Transverse colon (tissue), 4 donors: ENCODE data around the gene C3AR1. TPM values are rescaled to one million over a fixed set of nuclear protein-coding genes. Genes with fewer than 3 reads are reported as not detected.
"Not testable (repeated sequence)": the region's sequence is repeated elsewhere in the genome, so short reads cannot be mapped to it uniquely, and the experiment has no call there.

ENCODE experiments used
- DNase-seq: peaks from one replicate; pipeline ENCODE4 v3.0.0-alpha.2; 2019
- H3K27ac ChIP-seq, 4 donors: fragments of 200-600 bp; sonication (generic); 2 replicates each; pipeline ENCODE4 v1.5.1; 2016 to 2018; ENCODE audit warnings: inconsistent platforms in 4 of 4
- H3K27me3 ChIP-seq: fragments of 200-600 bp; sonication (generic); 2 replicates; pipeline ENCODE4 v1.5.1; 2017; ENCODE audit warnings: inconsistent platforms
- H3K36me3 ChIP-seq, 4 donors: fragments of 200-600 bp; sonication (generic); 2 replicates each; pipeline ENCODE4 v1.5.1; 2017 to 2019; ENCODE audit warnings: inconsistent platforms in 4 of 4
- H3K4me1 ChIP-seq, 4 donors: fragments of 200-600 bp; sonication (generic); 2 replicates each; pipeline ENCODE4 v1.5.1; 2017 to 2020; ENCODE audit warnings: inconsistent platforms in 4 of 4
- H3K4me3 ChIP-seq, 4 donors: fragments of 200-600 bp; sonication (generic); 1 replicate in 1 of 4; 2 replicates in 3 of 4; pipeline versions ENCODE4 v1.5.1 to v1.6.1; 2017 to 2019; ENCODE audit warnings: inconsistent platforms in 4 of 4
- H3K9me3 ChIP-seq, 2 donors: fragments of 200-600 bp; sonication (generic); 2 replicates each; pipeline ENCODE4 v1.5.1; 2017 to 2019; ENCODE audit warnings: inconsistent platforms in 2 of 2
- CTCF ChIP-seq, 5 experiments: fragments of 200-600 bp in 3 of 5; fragments of 450-650 bp in 2 of 5; sonication (generic) in 3 of 5; IDR thresholded peaks; 1 replicate in 2 of 5; 2 replicates in 3 of 5; pipeline ENCODE4 v1.5.1; 2016 to 2017; ENCODE audit warnings: antibody characterized with exemption in 5 of 5, inconsistent platforms in 3 of 5, mild to moderate bottlenecking in 2 of 5, moderate library complexity in 1 of 5
- EP300 ChIP-seq: sonication (generic); formaldehyde crosslinking; IDR thresholded peaks from one replicate; pipeline ENCODE4 v1.6.1; 2017; ENCODE audit warnings: antibody characterized with exemption, low read depth
- POLR2A ChIP-seq: fragments of 450-650 bp; IDR thresholded peaks from one replicate; pipeline ENCODE4 v1.6.1; 2016; ENCODE audit warnings: antibody characterized with exemption, mild to moderate bottlenecking, moderate library complexity
- POLR2AphosphoS5 ChIP-seq, 3 donors: sonication (generic); formaldehyde crosslinking; IDR thresholded peaks; one replicate each; pipeline ENCODE4 v1.6.1; 2016; ENCODE audit warnings: antibody characterized with exemption in 3 of 3
- WGBS, 2 donors: methylation state at CpG; one replicate each; pipeline ENCODE4 v1.1.5; 2018; ENCODE audit warnings: low coverage in 1 of 2; 5-methylcytosine and 5-hydroxymethylcytosine counted together
- in situ Hi-C, 4 donors: fragments of 200-750 bp; cut with MboI; loops; one replicate each; pipeline versions ENCODE4 v1.15.0 to v1.15.1; 2017; ENCODE audit warnings: low sequenced_read_pairs in 3 of 4, low pct_ligation_motif_present in 1 of 4, low pct_unique_long_range_greater_than_20kb in 1 of 4
- intact Hi-C: fragments of 100-400 bp; cut with DNase I; formaldehyde crosslinking; loops from one replicate; pipeline ENCODE4 v1.15.1; 2023; ENCODE audit warnings: low total_unique reads
- total RNA-seq, 4 donors: library from RNA; depleted of rRNA; stranded (reverse); fragments of >200 nt; gene quantifications; one replicate each; pipeline ENCODE4 v1.1.0, GENCODE V29; 2016

C3AR1 gene
- total RNA-seq, 4 donors from 2014 or later = 2.4 to 9.4 (median 3.6) TPM

DNA sequence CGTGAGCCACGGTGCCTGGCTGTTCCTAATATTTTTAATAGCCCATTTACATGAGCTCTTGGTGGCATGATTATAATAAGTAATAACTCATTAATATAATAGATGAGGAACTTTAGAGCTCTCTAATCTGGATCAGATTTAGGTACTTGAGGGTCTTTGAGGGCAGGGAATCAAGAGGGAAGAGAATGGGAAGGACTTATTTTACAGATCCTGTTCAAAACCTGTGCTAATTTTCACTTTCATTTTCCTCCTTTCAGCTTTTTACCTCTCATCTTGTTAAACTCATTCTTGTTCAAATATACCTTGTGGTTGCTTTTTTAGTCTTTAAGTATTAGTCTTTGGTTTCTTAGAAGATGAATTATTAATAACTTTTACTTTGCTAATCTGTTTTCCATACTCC lies 21.5 kb upstream of the C3AR1 start:
- TF ChIP-seq EP300 (no peak), CTCF (IDR thresholded peaks at IDR 0.05) (no peak), POLR2AphosphoS5 (IDR thresholded peaks at IDR 0.05) (no peak)
- WGBS, 2 donors = 70% methylated on average over 2 of the region's 2 CpGs; no CpG with 5 or more reads in 1 of the 2 donors
- Histone ChIP-seq H3K9me3 (no peaks in the 10 kb centered on the region), H3K4me1 (peaks cover 8 to 42% (median 13%) of the 10 kb centered on the region in 4 donors), H3K27ac (no peak overlapping the region), H3K36me3 (peaks cover 0 to 33% (median 16%) of the 10 kb centered on the region in 4 donors), H3K4me3 (no peak overlapping the region), H3K27me3 (no peaks in the 10 kb centered on the region)
- intact Hi-C loops = no loop called here
- DNase-seq = no peak
- in situ Hi-C loops = no loop called here

- H3K4me3 ChIP-seq, H3K27ac ChIP-seq, in situ Hi-C loops, intact Hi-C loops, H3K27me3 ChIP-seq, H3K9me3 ChIP-seq, DNase-seq, H3K36me3 ChIP-seq: not testable (repeated sequence)
- 64 to 76% methylated on average over 3 of the region's 3 CpGs for WGBS, 2 donors
- peaks cover 13 to 50% (median 16%) of the 10 kb centered on the region in 4 donors for H3K4me1 ChIP-seq
Measured at GRCh38 chr12:8084351-8084750, 18.2 kb upstream of the C3AR1 start.

GRCh38 chr12:8082808-8083100 lies 16.6 kb upstream of the C3AR1 start:
- Histone ChIP-seq H3K27ac (peak overlapping the region; percentile 92 to 95 (median 94)), H3K27me3 (no peaks in the 10 kb centered on the region), H3K9me3 (no peaks in the 10 kb centered on the region), H3K36me3 (no peaks in the 10 kb centered on the region), H3K4me1 (peaks cover 13 to 40% (median 16%) of the 10 kb centered on the region in 4 donors), H3K4me3 (peak overlapping the region in 3 of 4 donors; percentile 75 to 97 (median 79))
- DNase-seq = no peak
- whole genome bisulfite sequencing, 2 donors = 1 to 3% methylated on average over 4 of the region's 4 CpGs
- no peak for TF ChIP-seq CTCF (IDR thresholded peaks at IDR 0.05)
- no peak for TF ChIP-seq EP300
- no peak for TF ChIP-seq POLR2A
- TF ChIP-seq POLR2AphosphoS5 (IDR thresholded peaks at IDR 0.05) = no peak
- in situ Hi-C loops = no loop called here
- intact Hi-C loops = no loop called here

- H3K9me3 ChIP-seq = no peaks in the 10 kb centered on the region
- no peaks in the 10 kb centered on the region for H3K36me3 ChIP-seq
- peak overlapping the region; percentile 92 to 95 (median 94) for H3K27ac ChIP-seq
- intact Hi-C loops = loop anchor here (2.0 kb wide), 1 partner anchor 37 kb away; no protein-coding TSS in a partner anchor
- DNase-seq = peak; percentile 36
- WGBS, 2 donors = 1 to 4% methylated on average over 13 to 15 of the region's 15 CpGs
- no peaks in the 10 kb centered on the region for H3K27me3 ChIP-seq
- peaks cover 7 to 30% (median 16%) of the 10 kb centered on the region in 4 donors for H3K4me1 ChIP-seq
- TF ChIP-seq POLR2A (no peak), POLR2AphosphoS5 (IDR thresholded peaks at IDR 0.05) (no peak)
- in situ Hi-C loops = no loop called here
- peak overlapping the region; percentile 75 to 97 (median 85) for H3K4me3 ChIP-seq
Measured at GRCh38 chr12:8081251-8081920, 15.2 kb upstream of the C3AR1 start.

- Histone ChIP-seq H3K4me3 (no peak overlapping the region), H3K27me3 (no peaks in the 10 kb centered on the region), H3K27ac (peak overlapping the region in 1 of 4 donors; percentile 95), H3K9me3 (no peaks in the 10 kb centered on the region), H3K4me1 (peaks cover 7 to 29% (median 16%) of the 10 kb centered on the region in 4 donors), H3K36me3 (no peaks in the 10 kb centered on the region)
- intact Hi-C loops = loop anchor here (2.0 kb wide), 1 partner anchor 35 kb away; no protein-coding TSS in a partner anchor
- TF ChIP-seq POLR2AphosphoS5 (IDR thresholded peaks at IDR 0.05) (no peak), POLR2A (no peak), EP300 (no peak)
- DNase-seq = no peak
- in situ Hi-C loops = no loop called here
Measured at GRCh38 chr12:8080120-8080519, 14.0 kb upstream of the C3AR1 start.
